Activated naive CD8-positive, alpha-beta T cell treated with anti-CD3 and anti-CD28 coated beads, Interleukin-2, amount 10 ng/mL, durations not matched to agents 7 days and 5 days (primary cell): ENCODE results near the gene USP3. TPM values are rescaled to one million over a fixed set of nuclear protein-coding genes. Genes with fewer than 3 reads are reported as not detected.
"Not testable (repeated sequence)": the region's sequence is repeated elsewhere in the genome, so short reads cannot be mapped to it uniquely, and the experiment has no call there.

Experiments
- ATAC-seq: fragments of 150-1000 bp; cut with Tn5 transposase; one replicate; pipeline ENCODE4 v1.10.0; 2021; ENCODE audit warnings: low read depth, moderate library complexity
- POLR2A ChIA-PET: fragments of 350-600 bp; sonication (Branson Sonifier 250); formaldehyde crosslinking; loops from one replicate; lab custom pipeline; 2021; ENCODE audit warnings: antibody characterized with exemption; lab: Charles Lee
- DNase-seq: peaks from one replicate; pipeline ENCODE4 v3.0.0; 2021
- H3K27ac Mint-ChIP-seq: one replicate; pipeline ENCODE4 v1.8.0; 2022; ENCODE audit warnings: mild to moderate bottlenecking, mixed read lengths
- H3K27me3 Mint-ChIP-seq: one replicate; pipeline ENCODE4 v1.8.0; 2022; ENCODE audit warnings: mild to moderate bottlenecking, moderate library complexity, mixed read lengths
- H3K36me3 Mint-ChIP-seq: one replicate; pipeline ENCODE4 v1.8.0; 2021; ENCODE audit warnings: mild to moderate bottlenecking, mixed read lengths
- H3K4me1 Mint-ChIP-seq: one replicate; pipeline ENCODE4 v1.8.0; 2021; ENCODE audit warnings: mixed read lengths
- H3K4me3 Mint-ChIP-seq: one replicate; pipeline ENCODE4 v1.8.0; 2022; ENCODE audit warnings: mild to moderate bottlenecking, moderate library complexity, mixed read lengths
- H3K9me3 Mint-ChIP-seq: one replicate; pipeline ENCODE4 v1.8.0; 2021; ENCODE audit warnings: mixed read lengths
- total RNA-seq, 2 experiments: library from RNA; stranded (reverse); gene quantifications; one replicate each; pipeline ENCODE4 v1.2.3, GENCODE V29; 2021

Gene USP3
- total RNA-seq, 2 experiments from 2014 or later: 75.6 to 83.1 TPM

DNA sequence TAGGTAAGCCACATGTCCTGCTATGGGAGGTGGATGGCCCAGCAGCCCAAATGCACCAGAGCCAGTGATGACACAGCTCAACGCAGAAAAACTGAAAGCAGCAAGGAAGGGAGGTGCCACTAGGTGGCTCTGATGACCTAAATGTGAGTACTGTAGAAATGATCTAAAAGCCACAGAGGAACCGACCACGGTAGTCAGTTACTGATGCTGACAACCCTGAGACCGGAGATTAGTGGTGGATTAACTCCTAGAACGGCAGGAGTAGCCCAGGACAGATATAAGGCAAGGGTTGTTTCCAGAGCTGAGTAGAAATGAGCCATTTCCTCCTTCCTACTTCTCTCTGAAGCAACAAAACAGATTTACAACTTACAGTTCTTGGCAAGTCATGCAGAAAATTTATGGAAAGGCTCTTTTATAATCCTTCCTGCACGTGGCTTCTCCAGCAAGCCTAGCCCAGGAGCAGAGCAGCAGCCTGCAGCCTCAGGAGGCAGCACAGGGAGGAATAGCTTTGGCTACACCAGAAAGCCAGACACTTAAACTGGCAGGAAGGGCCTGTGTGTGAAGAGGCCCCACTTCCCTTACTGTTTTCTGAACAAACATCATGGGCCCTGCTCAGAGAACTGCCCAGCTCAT is 105.9 kb downstream of the USP3 start:
- Mint-ChIP-seq H3K27ac (peak overlapping the region; percentile 92), H3K36me3 (peaks cover 23% of the 10 kb centered on the region), H3K4me3 (peak overlapping the region; percentile 67), H3K27me3 (no peaks in the 10 kb centered on the region), H3K9me3 (no peaks in the 10 kb centered on the region), H3K4me1 (peaks cover 32% of the 10 kb centered on the region)
- DNase-seq (peak; percentile 63), ATAC-seq (peak; percentile 75)
- POLR2A ChIA-PET: interaction anchor here (0.8 to 2.0 kb wide), 5 partner anchors 9 to 457 kb away, joined by 3 to 13 read pairs (median 3); no protein-coding TSS in a partner anchor

DNA sequence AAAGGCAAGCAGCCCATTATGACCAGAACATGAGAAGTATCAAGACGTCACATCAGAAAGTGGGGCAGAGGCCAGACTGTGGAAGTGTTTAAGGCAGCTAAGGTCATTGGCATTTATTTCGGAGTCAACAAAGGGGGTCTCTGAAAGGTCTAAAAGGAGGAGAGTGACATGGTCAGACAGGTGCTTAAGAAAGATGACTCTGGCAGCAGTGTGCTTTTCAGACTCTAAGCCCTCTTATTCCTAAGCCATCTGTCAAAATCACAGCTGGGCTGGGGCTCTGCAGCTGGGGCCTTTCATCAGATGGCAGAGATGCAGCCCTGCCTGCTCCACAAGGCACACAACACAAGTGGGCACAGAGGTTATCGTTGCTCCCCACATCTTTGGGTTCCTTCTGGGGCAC is 106.8 kb downstream of the USP3 start:
- no peaks in the 10 kb centered on the region for H3K9me3 Mint-ChIP-seq
- ATAC-seq (no peak), DNase-seq (no peak)
- POLR2A ChIA-PET: interaction anchor here (1.4 to 2.0 kb wide), 2 partner anchors 10 to 399 kb away, joined by 3 to 13 read pairs; no protein-coding TSS in a partner anchor
- H3K27ac Mint-ChIP-seq: peak overlapping the region; percentile 92
- no peak overlapping the region for H3K4me3 Mint-ChIP-seq
- H3K27me3 Mint-ChIP-seq: no peaks in the 10 kb centered on the region
- H3K4me1 Mint-ChIP-seq: peaks cover 23% of the 10 kb centered on the region
- peaks cover 26% of the 10 kb centered on the region for H3K36me3 Mint-ChIP-seq

DNA sequence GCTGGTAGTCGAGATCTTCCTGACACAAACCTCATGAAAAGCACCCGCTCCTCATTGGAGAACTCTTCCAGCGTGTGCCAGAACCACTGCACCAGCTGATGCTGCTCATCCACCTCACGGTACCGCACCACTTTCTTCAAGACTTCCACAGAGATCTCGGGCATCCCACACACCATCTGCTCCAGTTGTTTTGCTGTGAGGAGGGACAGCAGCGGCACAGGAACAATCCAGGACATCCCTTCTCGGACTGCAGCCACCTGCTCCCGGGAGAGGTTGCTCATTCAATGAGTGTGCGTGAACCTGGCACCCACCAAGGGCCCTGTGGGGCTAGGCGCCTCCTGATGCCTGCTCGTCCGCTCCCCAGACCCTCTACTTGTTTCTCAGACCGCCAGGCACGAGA is 107.9 kb downstream of the USP3 start:
- H3K4me1 Mint-ChIP-seq: peaks cover 20% of the 10 kb centered on the region
- POLR2A ChIA-PET: no interaction called here
- ATAC-seq: no peak
- H3K36me3 Mint-ChIP-seq: peaks cover 29% of the 10 kb centered on the region
- H3K4me3 Mint-ChIP-seq: no peak overlapping the region
- H3K27me3 Mint-ChIP-seq: no peaks in the 10 kb centered on the region
- H3K9me3 Mint-ChIP-seq: no peaks in the 10 kb centered on the region
- H3K27ac Mint-ChIP-seq: no peak overlapping the region
- no peak for DNase-seq

DNA sequence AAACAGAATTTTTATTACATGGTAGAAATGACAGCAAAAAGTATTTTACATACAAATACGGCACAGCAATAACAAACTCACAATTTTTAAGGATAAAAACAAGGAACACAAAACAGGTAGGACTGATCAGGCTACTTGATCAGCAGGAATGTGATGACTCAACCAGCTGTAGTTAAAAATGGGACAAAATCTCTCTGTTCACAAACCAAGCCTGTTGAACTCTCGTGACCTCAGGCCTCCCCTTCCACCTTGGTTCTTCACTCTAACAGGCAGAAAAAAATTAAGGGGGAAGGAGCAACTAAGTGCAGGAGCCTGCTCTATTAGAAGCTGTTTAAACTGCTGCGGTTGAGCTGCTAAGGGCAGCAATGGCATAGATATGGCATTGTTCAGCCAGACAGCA is 111.5 kb downstream of the USP3 start:
- ATAC-seq (no peak), DNase-seq (no peak)
- no peak overlapping the region for H3K27ac Mint-ChIP-seq
- peaks cover 6% of the 10 kb centered on the region for H3K9me3 Mint-ChIP-seq
- peaks cover 4% of the 10 kb centered on the region for H3K4me1 Mint-ChIP-seq
- peaks cover 42% of the 10 kb centered on the region for H3K36me3 Mint-ChIP-seq
- H3K4me3 Mint-ChIP-seq: no peak overlapping the region
- POLR2A ChIA-PET: no interaction called here
- no peaks in the 10 kb centered on the region for H3K27me3 Mint-ChIP-seq

DNA sequence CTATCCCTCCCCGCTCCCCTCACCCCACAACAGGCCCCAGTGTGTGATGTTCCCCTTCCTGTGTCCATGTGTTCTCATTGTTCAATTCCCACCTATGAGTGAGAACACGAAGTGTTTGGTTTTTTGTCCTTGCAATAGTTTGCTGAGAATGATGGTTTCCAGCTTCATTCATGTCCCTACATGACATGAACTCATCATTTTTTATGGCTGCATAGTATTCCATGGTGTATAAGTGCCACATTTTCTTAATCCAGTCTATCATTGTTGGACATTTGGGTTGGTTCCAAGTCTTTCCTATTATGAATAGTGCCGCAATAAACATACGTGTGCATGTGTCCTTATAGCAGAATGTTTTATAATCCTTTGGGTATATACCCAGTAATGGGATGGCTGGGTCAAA is 112.8 kb downstream of the USP3 start:
- H3K27ac Mint-ChIP-seq, H3K4me3 Mint-ChIP-seq, DNase-seq, ATAC-seq, POLR2A ChIA-PET, H3K27me3 Mint-ChIP-seq, H3K4me1 Mint-ChIP-seq: not testable (repeated sequence)
- Mint-ChIP-seq H3K36me3 (peaks cover 52% of the 10 kb centered on the region), H3K9me3 (peaks cover 10% of the 10 kb centered on the region)

DNA sequence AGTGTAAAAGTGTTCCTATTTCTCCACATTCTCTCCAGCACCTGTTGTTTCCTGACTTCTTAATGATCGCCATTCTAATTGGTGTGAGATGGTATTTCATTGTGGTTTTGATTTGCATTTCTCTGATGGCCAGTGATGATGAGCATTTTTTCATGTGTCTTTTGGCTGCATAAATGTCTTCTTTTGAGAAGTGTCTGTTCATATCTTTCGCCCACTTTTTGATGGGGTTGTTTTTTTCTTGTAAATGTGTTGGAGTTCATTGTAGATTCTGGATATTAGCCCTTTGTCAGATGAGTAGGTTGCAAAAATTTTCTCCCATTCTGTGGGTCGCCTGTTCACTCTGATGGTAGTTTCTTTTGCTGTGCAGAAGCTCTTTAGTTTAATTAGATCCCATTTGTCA is 113.2 kb downstream of the USP3 start:
- H3K4me1 Mint-ChIP-seq, ATAC-seq, H3K27me3 Mint-ChIP-seq, DNase-seq, POLR2A ChIA-PET, H3K4me3 Mint-ChIP-seq, H3K27ac Mint-ChIP-seq: not testable (repeated sequence)
- H3K36me3 Mint-ChIP-seq: peaks cover 57% of the 10 kb centered on the region
- H3K9me3 Mint-ChIP-seq: peaks cover 10% of the 10 kb centered on the region

DNA sequence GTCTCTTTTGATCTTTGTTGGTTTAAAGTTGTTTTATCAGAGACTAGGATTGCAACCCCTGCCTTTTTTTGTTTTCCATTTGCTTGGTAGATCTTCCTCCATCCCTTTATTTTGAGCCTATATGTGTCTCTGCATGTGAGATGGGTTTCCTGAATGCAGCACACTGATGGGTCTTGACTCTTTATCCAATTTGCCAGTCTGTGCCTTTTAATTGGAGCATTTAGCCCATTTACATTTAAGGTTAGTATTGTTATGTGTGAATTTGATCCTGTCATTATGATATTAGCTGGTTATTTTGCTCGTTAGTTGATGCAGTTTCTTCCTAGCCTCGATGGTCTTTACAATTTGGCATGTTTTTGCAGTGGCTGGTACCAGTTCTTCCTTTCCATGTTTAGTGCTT is 116.4 kb downstream of the USP3 start:
- H3K4me3 Mint-ChIP-seq, H3K4me1 Mint-ChIP-seq, ATAC-seq, H3K27me3 Mint-ChIP-seq, H3K27ac Mint-ChIP-seq, DNase-seq, POLR2A ChIA-PET: not testable (repeated sequence)
- Mint-ChIP-seq H3K36me3 (peaks cover 60% of the 10 kb centered on the region), H3K9me3 (peaks cover 10% of the 10 kb centered on the region)

DNA sequence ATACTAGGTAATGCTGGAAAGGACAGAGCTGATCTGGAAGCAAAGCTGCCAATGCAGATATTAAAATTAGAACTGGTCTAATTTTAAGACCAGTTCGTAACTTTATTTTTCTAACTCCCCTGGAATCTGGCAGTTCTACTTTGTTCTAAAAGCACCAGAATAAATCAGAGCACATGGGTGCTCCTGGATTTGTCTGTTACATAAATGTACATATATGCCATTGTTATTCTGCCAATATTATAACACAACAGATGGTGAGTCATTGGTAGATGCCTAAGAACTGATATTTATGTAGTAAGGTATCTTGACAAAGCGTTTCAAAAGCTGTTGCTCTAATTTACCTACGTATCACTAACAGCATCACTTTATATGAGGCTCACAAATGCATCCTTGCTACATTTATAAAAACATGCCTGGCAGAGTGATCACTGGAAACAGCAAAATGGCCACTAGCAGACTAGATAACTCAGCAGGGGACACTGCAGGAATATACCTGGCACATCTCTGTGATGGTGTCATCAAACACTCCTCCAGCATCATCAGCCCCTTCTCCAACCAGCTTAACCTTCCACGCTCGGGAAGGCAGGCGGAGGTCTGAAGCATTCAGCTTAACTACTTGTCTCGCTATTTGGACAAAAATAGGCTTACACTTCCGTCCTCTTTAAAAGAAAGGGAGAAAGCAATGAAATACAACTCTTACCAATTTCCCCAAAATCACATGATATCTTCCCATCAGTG is 119.0 kb downstream of the USP3 start:
- Mint-ChIP-seq H3K4me3 (no peak overlapping the region), H3K27me3 (no peaks in the 10 kb centered on the region), H3K4me1 (peaks cover 1% of the 10 kb centered on the region), H3K36me3 (peaks cover 56% of the 10 kb centered on the region), H3K27ac (no peak overlapping the region), H3K9me3 (peaks cover 7% of the 10 kb centered on the region)
- POLR2A ChIA-PET: no interaction called here
- DNase-seq: no peak
- ATAC-seq: no peak

DNA sequence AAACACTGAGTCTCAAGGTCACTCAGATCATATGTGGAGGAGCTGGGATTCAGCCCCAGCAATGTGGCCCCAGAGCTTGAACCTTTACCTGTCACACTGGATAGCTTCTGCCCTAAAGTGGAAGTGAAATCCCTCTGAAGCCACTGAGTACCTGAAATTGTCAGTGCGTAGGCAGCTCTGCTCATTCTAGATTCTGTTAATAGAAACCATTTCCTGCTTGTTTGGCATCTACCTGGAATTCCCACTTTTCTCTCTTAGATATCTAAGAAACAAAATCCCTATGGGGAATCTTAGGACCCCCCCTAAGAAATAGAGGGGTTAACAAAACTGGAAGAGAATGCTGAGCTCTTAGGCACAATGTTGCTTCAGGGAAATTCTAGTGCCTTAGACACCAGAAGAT is 122.6 kb downstream of the USP3 start:
- no peak for ATAC-seq
- Mint-ChIP-seq H3K9me3 (no peaks in the 10 kb centered on the region), H3K4me3 (no peak overlapping the region), H3K27me3 (no peaks in the 10 kb centered on the region), H3K27ac (no peak overlapping the region), H3K4me1 (peaks cover 1% of the 10 kb centered on the region), H3K36me3 (peaks cover 48% of the 10 kb centered on the region)
- POLR2A ChIA-PET: interaction anchor here (0.7 kb wide), 1 partner anchor 320 kb away, joined by 6 read pairs; no protein-coding TSS in a partner anchor
- no peak for DNase-seq

DNA sequence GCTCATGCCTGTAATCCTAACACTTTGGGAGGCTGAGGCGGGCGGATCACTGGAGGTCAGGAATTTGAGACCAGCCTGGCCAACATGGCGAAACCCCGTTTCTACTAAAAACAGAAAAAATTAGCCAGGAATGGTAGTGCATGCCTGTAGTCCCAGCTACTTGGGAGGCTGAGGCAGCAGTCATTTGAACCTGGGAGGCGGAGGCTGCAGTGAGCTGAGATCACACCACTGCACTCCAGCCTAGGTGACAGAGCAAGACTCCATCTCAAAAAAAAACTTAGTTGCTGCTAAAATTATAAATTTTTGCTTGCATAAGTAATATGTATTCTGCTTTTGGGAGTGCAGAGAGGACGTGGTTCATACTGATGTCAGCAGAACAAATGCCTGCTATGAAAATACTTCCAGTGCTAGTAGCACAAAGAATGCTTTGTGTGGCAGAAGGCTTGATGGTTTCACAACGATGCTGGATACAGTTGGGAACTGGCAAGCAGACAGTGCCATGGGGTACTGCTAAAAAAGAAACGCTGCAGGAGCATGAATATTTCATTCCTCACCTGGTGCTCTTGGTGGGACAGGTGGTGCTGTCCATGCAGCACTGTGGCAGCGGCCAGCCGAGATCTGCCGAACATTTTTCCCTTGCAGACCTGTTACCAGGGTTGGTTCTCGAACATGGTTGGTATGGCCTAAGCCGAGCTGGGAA is 123.9 kb downstream of the USP3 start:
- no peak for ATAC-seq
- POLR2A ChIA-PET: no interaction called here
- peaks cover 1% of the 10 kb centered on the region for H3K4me1 Mint-ChIP-seq
- peaks cover 42% of the 10 kb centered on the region for H3K36me3 Mint-ChIP-seq
- no peak overlapping the region for H3K27ac Mint-ChIP-seq
- no peaks in the 10 kb centered on the region for H3K9me3 Mint-ChIP-seq
- no peaks in the 10 kb centered on the region for H3K27me3 Mint-ChIP-seq
- no peak overlapping the region for H3K4me3 Mint-ChIP-seq
- DNase-seq: no peak

DNA sequence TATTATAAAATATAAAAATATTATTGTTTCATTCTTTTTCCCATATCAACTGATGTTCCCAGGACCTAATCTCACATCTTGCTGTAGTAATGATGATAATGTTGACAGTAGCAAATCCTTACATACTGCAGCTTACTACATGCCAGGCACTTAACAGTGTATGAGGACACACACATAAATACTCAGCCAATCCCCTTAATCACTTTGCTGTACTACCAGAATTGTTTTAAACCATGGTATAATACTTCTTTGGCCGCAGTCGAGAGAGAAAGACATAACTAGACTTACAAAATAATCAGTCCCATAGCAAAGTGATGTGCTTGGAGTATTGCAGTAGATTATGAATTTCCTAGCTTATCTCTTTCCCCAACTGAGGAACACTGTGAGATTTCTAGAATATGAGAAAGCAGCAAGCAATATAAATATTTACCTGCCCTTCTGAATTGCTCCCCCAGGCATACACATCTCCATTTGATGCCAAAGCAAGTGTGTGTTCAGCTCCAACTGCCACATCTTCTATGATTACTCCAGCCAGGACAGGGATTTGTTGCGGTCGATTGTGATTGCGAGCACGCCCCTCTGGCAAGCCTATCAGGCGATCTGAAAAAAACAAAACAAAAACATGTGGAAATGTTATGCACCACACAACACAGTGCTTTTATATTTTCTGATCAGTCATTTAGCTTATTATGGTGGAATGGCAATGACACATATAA is 125.8 kb downstream of the USP3 start:
- H3K4me3 Mint-ChIP-seq: no peak overlapping the region
- peaks cover 1% of the 10 kb centered on the region for H3K4me1 Mint-ChIP-seq
- H3K9me3 Mint-ChIP-seq: no peaks in the 10 kb centered on the region
- H3K27ac Mint-ChIP-seq: no peak overlapping the region
- H3K27me3 Mint-ChIP-seq: no peaks in the 10 kb centered on the region
- peaks cover 33% of the 10 kb centered on the region for H3K36me3 Mint-ChIP-seq
- POLR2A ChIA-PET: no interaction called here
- ATAC-seq: no peak
- no peak for DNase-seq

DNA sequence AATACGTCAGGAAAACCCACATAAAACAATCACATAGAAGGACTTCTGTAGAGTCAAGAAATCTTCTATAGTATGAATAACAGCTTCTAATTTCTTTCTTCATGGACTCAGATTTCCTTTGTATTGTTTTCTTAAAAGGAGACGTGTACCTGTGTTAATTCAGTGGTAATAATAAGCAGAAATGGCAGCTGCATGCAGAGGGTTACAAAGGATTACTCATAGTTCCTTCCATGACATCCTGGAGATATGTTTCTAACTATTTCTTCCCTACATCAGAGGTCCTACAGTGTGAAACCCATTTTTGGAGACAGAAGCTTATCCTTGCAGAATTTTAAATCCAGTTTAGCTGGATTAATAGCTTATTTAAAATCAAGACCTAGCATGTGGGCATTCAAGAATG is 128.9 kb downstream of the USP3 start:
- H3K4me3 Mint-ChIP-seq: no peak overlapping the region
- POLR2A ChIA-PET: no interaction called here
- no peak overlapping the region for H3K27ac Mint-ChIP-seq
- no peaks in the 10 kb centered on the region for H3K27me3 Mint-ChIP-seq
- H3K9me3 Mint-ChIP-seq: no peaks in the 10 kb centered on the region
- H3K4me1 Mint-ChIP-seq: peaks cover 5% of the 10 kb centered on the region
- DNase-seq (no peak), ATAC-seq (no peak)
- H3K36me3 Mint-ChIP-seq: peaks cover 33% of the 10 kb centered on the region

DNA sequence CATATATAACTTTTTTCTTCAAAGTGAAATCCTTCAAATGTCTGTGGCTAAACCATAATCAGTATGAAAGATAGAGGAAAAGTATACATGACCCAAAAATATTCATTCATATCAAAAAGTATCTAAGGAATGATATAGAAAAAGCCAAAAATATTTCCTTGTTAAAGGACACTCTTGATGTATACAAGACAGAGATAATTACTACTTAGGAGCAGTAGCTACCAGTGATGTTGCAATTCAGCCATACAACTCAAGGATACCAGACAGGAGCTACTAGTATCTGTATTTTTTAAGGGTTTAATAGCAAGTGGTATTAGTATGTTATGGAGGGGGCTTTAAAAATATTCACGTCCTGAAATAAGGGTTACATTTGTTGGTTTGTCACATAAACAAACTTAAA is 129.8 kb downstream of the USP3 start:
- no peaks in the 10 kb centered on the region for H3K27me3 Mint-ChIP-seq
- H3K36me3 Mint-ChIP-seq: peaks cover 34% of the 10 kb centered on the region
- ATAC-seq (no peak), DNase-seq (no peak)
- H3K9me3 Mint-ChIP-seq: no peaks in the 10 kb centered on the region
- H3K4me1 Mint-ChIP-seq: peaks cover 11% of the 10 kb centered on the region
- H3K27ac Mint-ChIP-seq: no peak overlapping the region
- POLR2A ChIA-PET: no interaction called here
- no peak overlapping the region for H3K4me3 Mint-ChIP-seq
